GM12892 (cell line): Measurements from ENCODE around the gene SHC4.
A peak's percentile ranks its signal among the peaks of the same experiment; 100 is the strongest.
"Not testable (repeated sequence)": the region's sequence is repeated elsewhere in the genome, so short reads cannot be mapped to it uniquely, and the experiment has no call there.

Experiments
- DNase-seq: peaks from one replicate; pipeline ENCODE4 v3.0.0; 2011; ENCODE audit not compliant: insufficient read length
- FAIRE-seq: peaks from 2 replicates; lab custom pipeline; 2011; peaks lifted over from hg19 to GRCh38; lab: Jason Lieb, UNC
- POLR2A ChIP-seq: IDR thresholded peaks from 2 replicates; pipeline ENCODE4 v1.6.1; 2011; ENCODE audit warnings: low read depth, low read length, control low read depth
- POLR2AphosphoS5 ChIP-seq: IDR thresholded peaks from 2 replicates; pipeline ENCODE4 v1.6.1; 2011; ENCODE audit warnings: low read depth, low read length, control low read depth
- TAF1 ChIP-seq: IDR thresholded peaks from 2 replicates; pipeline ENCODE4 v1.6.1; 2011; ENCODE audit warnings: low read depth, mild to moderate bottlenecking, control low read depth, low read length, borderline replicate concordance

Gene SHC4

DNA sequence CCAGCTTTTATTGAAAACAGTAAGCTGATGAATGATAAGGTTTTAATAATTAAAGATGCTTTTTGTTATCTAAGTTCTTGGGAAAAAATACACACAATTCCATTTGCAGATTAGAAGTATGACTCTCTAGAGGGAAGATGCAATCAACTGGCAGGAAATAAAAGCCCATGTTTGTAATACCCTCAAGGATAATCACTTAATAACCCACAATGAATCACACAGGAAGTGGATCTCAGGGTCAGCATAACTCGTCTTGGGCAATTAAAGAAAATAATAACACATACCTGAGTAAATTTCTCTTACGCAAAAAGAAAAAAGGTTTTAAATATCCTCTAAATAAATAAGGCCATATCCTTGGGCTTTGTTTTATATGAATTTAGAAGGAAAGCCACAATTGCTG lies 95.2 kb downstream of the SHC4 start:
- DNase-seq: no peak
- FAIRE-seq: no peak
- TF ChIP-seq POLR2AphosphoS5 (no peak), TAF1 (no peak), POLR2A (no peak)

DNA sequence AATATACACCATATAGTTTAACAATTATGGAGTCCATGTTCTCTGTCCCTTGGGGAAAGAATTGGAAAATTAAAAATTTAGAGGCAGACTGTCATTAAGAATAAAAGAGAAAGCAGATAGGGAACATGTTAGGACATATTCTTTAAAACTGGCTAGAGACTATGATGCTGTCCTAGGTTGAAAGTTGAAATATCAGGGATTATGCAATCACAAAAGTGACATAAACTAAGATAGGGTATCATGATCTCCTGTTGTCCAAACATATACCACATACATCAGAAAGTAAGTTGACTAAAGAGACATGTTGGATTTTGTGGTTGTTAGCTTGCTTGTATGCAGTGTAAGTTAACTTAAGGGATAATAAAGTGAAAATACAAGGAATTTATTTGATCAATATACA lies 95.7 kb downstream of the SHC4 start:
- TF ChIP-seq POLR2A (no peak), TAF1 (no peak), POLR2AphosphoS5 (no peak)
- FAIRE-seq (no peak), DNase-seq (no peak)

DNA sequence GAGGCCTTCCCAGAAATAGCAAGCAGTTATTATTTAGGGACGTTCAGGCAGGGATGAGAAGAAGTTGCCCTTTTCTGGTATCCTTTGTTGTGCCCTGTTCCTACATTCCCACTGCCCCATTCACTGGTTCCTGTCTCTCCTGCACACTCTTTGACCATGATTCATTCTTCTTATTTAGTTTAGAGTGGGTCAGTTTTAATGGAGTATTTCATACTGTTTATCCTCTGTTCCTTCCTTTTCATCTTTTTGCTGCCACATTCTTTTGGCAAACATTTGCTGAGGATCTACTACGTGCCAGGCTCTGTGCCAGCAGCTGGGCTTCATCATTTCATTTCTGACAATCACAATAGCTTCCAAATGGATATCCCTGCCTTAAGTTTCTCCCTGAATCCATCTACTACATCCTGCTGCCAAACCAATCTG lies 97.6 kb downstream of the SHC4 start:
- no peak for TF ChIP-seq POLR2AphosphoS5
- TF ChIP-seq POLR2A: no peak
- no peak for TF ChIP-seq TAF1
- FAIRE-seq: no peak
- no peak for DNase-seq

DNA sequence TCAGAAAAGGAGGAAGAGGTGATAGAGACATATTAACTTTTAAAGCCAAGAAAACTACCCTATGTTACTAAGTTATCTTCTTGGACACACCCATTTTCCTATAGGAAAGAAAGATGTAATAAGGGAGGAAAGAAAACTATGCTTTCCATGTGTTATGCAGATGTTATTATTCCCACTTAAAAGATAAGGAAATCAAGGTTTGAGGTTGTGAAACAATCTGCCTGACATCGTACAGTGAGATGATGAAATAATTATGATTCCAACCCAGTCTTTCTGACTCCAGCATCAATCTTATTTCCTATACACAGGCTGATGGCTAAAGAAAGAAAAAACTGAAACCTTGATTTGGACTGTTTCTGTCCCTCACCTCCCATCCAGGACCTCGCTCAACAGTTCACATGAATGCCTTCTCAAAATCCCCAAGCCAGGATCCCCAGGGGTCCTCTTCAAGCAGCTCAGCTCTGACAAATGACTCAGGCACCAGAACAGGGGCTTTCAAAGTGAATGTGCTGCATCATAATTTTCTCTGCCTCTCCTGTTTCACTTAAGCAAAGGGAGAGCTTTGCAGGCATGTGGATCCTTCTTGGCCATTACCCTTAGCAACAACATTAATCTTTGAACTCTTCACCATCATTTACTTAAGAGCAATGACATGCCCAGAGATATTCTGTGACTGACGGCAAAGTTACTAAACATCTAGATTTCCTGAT lies 98.2 kb downstream of the SHC4 start:
- TF ChIP-seq POLR2AphosphoS5 (no peak), POLR2A (no peak), TAF1 (no peak)
- DNase-seq (no peak), FAIRE-seq (no peak)

DNA sequence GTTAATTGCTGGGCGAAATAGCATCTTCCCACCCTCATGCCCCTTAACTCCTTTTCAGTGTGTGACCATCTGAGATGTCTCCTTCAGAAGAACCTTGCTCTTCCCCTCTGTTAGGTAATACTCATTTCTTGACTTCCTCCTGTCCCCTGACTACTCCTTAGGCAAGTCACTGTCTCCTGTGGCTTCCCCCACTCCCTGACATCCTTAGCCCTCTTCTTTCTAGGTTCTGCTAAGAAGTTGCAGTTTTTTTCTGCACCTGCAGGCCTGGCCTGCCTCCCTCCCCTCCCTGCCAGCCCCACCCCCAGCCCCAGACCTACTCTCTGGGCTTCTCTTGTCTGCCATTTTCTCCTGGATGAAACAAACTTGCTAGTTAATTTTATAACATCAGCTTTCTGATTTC lies 101.0 kb downstream of the SHC4 start:
- no peak for TF ChIP-seq POLR2AphosphoS5
- no peak for TF ChIP-seq POLR2A
- FAIRE-seq: peak; percentile 42
- DNase-seq: no peak

DNA sequence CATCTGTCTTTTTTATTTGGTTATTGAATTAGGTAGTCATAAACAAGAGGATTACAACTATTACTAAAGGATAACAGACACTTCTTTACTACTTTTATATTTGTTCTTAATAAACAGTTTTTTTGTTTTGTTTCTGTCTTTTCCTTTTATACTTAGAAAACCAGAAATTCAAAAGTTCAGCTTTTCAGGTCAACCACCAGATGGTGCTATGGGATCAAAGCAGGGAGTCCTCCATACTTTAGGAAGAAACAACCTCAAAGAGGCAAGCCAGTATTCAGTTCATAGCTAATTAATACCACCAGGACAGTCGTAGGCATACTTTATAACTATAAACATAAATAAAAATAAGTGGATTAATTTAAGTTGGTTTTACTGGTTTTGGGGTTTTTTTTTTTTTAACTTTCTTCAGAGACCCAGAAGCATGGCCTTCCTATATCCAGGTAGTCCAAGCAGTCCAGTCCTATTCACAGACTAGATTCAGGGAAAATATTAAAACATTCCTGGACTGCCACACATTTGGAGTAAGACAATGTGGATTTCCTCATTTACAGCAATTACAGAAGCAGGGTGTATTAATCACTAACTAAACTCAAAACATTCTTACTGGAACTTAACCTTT lies 101.8 kb downstream of the SHC4 start:
- no peak for TF ChIP-seq POLR2AphosphoS5
- TF ChIP-seq TAF1: no peak
- no peak for TF ChIP-seq POLR2A
- DNase-seq (peak; percentile 21), FAIRE-seq (peak; percentile 44)

DNA sequence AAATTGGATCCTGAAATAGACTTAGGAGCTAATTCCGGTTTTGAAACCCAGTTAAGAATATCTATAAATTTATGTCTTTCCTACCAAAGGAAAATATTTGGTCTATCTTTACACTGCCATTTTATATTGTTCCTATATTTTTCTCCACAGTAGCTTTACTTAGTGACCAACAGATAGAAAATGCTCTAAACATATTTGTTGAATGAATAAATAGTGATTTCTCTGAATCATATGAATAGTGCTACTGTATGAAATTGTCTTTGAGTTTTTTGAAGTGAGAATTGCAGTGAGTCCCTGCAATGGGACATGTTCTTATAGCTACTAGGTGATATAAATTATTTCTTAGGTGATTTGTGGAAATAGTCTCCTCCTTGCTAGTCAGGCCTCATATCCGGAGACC lies 104.3 kb downstream of the SHC4 start:
- DNase-seq: no peak
- no peak for TF ChIP-seq POLR2A
- TF ChIP-seq POLR2AphosphoS5: no peak
- TF ChIP-seq TAF1: no peak
- FAIRE-seq: no peak

DNA sequence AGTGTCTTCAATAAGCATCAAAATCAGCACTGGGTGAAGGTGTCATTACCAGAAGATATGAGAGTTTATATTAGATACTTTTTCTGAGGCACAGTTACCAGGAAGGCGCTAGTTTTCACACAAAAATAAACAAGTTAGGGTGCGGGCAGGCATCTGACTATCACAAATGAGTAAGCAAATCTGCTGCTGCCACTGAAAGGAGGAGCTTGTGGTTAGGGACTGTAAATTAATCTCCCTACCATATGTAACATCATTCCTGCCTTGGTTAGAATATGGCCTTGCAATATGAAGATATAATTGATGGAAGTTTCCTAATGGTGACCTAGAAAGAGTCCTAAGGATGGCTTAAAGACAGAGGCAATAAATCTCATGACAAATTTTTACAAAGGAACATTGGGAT lies 105.3 kb downstream of the SHC4 start:
- no peak for FAIRE-seq

DNA sequence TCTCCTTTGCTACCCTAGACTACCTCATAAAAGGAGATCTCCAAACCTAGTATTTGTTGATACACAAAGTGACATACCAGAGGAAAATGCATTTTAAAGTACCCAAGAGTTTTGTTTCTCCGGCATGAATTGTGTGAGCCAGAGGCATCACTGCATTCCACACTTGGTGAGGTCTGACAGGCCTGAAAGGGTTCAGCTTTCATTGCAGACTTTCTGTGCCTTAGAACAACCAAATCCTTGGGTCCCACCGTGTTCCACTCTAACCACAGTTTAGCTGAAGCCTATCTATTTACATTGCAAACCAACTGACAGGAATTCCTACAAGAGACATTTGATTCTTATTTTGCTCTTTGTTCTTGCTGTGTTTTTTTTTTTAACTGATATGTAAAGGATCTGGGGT lies 106.8 kb downstream of the SHC4 start:
- TF ChIP-seq TAF1 (no peak), POLR2A (no peak), POLR2AphosphoS5 (no peak)
- DNase-seq (no peak), FAIRE-seq (no peak)

More for the DNA sequence above, 105.3 kb downstream of the SHC4 start:
- DNase-seq: no peak
- TF ChIP-seq POLR2AphosphoS5 (no peak), POLR2A (no peak), TAF1 (no peak)

DNA sequence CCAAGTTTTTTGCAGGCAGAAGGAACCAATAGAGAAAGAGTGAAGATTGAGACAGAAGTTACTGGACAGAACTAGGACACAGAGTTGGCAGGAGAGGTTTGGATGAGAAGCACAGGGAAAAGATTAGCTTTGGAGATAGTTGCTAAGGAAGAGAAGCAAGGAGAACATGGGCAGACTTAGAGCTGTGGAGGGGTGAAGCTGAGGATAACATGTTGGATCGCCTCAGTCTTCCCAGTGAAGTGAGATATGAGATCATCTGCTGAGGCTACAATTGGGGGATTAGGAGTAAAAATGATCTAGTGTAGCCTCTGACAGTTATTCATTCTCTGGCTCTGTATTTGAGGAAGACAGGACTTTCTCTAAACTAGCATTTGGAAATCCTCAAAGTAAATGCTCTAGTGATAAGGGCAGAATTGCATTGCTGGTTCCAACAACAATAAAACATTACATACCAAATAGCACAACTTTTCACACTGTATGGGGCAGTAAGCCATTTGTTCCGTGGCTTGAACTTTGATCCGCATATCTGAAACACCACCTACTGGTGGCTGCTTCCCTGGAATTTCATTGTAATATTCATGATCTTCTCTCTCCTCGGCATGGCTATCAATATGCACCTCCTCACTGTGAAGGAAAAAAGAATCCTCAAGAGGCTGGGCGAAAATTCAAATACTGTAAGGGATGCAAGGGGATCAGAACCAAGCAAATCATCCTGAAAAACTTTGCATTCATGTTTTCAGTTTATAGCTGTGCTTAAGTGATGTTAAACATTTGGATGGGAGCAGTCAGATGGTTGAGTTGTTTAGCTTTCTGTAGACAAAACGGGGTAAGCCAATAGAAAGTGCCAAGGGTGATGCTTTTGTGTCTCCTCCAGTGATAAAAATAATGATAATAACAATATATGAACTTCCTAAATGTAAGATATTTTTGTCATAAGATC lies 107.9 kb downstream of the SHC4 start:
- TF ChIP-seq POLR2AphosphoS5 (no peak), POLR2A (no peak), TAF1 (no peak)
- FAIRE-seq (no peak), DNase-seq (no peak)

DNA sequence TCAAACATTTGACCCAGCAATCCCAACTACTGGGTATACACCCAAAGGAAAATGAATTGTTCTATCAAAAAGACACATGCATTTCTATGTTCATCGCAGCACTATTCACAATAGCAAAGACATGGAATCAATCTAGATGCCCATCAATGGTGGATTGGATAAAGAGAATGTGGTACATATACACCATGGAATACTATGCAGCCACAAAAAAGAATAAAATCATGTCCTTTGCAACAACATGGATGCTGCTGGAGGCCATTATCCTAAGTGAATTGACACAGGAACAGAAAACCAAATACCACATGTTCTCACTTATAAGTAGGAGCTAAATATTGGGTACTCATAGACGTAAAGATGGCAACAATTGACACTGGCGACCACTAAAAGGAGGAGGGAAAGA lies 109.3 kb downstream of the SHC4 start:
- not testable (repeated sequence) for FAIRE-seq, DNase-seq
